HG03342 (cell line): ENCODE measurements around the gene PLAAT3.
"Not testable (repeated sequence)": the region's sequence is repeated elsewhere in the genome, so short reads cannot be mapped to it uniquely, and the experiment has no call there.

ENCODE experiments used
- ATAC-seq: cut with Tn5 transposase; IDR thresholded peaks from one replicate; pipeline ENCODE4 v1.9.1; 2021; ENCODE audit warnings: mild to moderate bottlenecking, moderate library complexity; ENCODE audit not compliant: unreplicated experiment

Gene PLAAT3

GRCh38 chr11:63569570-63569969, 44.7 kb downstream of the PLAAT3 start:
- ATAC-seq, result no peak

- ATAC-seq, result peak; percentile 83
Measured at GRCh38 chr11:63567044-63567840, 47.0 kb downstream of the PLAAT3 start.

- ATAC-seq, result no peak
Measured at GRCh38 chr11:63564784-63565350, 49.4 kb downstream of the PLAAT3 start.

GRCh38 chr11:63564056-63564774, 50.0 kb downstream of the PLAAT3 start:
- peak; percentile 66 for ATAC-seq

- ATAC-seq, result no peak
Measured at GRCh38 chr11:63563201-63564055, 50.8 kb downstream of the PLAAT3 start, which contains the start of gene PLAAT2. TSS of gene PLAAT2 (minus strand) at chr11:63563379. CDS start at chr11:63563324, 55 bp downstream.

GRCh38 chr11:63560506-63561180, 53.6 kb downstream of the PLAAT3 start:
- no peak for ATAC-seq

- no peak for ATAC-seq
Measured at GRCh38 chr11:63558459-63559157, 55.6 kb downstream of the PLAAT3 start.

GRCh38 chr11:63557570-63557969, 56.7 kb downstream of the PLAAT3 start:
- ATAC-seq, result no peak

GRCh38 chr11:63556404-63557013, 57.7 kb downstream of the PLAAT3 start:
- no peak for ATAC-seq

- ATAC-seq, result no peak
Measured at GRCh38 chr11:63554877-63555223, 59.4 kb downstream of the PLAAT3 start.

GRCh38 chr11:63553759-63554158, 60.5 kb downstream of the PLAAT3 start:
- peak; percentile 68 for ATAC-seq

GRCh38 chr11:63552921-63553320, 61.3 kb downstream of the PLAAT3 start:
- no peak for ATAC-seq

GRCh38 chr11:63551889-63552266, 62.4 kb downstream of the PLAAT3 start:
- no peak for ATAC-seq

GRCh38 chr11:63551091-63551888, 62.9 kb downstream of the PLAAT3 start:
- no peak for ATAC-seq

- not testable (repeated sequence) for ATAC-seq
Measured at GRCh38 chr11:63550156-63550700, 64.0 kb downstream of the PLAAT3 start.

- ATAC-seq, result no peak
Measured at GRCh38 chr11:63549411-63549810, 64.8 kb downstream of the PLAAT3 start.

- ATAC-seq, result no peak
Measured at GRCh38 chr11:63548178-63548577, 66.1 kb downstream of the PLAAT3 start.

GRCh38 chr11:63547061-63547460, 67.2 kb downstream of the PLAAT3 start:
- ATAC-seq, result no peak
